Activated CD8-positive, alpha-beta memory T cell treated with anti-CD3 and anti-CD28 coated beads, Interleukin-2, amount 50 U/mL, for 1 hour (primary cell): ENCODE data around the gene ARHGEF16.
A peak's percentile ranks its signal among the peaks of the same experiment; 100 is the strongest.

Experiments used
- DNase-seq: peaks from one replicate; pipeline ENCODE4 v3.0.0-alpha.2; 2020; ENCODE audit errors: extremely low read depth

ARHGEF16 gene

GRCh38 chr1:3438661-3439180 lies 15.7 kb upstream of the ARHGEF16 start:
- no peak for DNase-seq

GRCh38 chr1:3439346-3440299 lies 14.8 kb upstream of the ARHGEF16 start:
- DNase-seq = no peak

- no peak for DNase-seq
Observed at GRCh38 chr1:3440300-3440681, 14.2 kb upstream of the ARHGEF16 start.

GRCh38 chr1:3440711-3441409 lies 13.6 kb upstream of the ARHGEF16 start:
- no peak for DNase-seq

GRCh38 chr1:3441410-3441847 lies 13.0 kb upstream of the ARHGEF16 start:
- DNase-seq = no peak

GRCh38 chr1:3441880-3442279 lies 12.6 kb upstream of the ARHGEF16 start:
- no peak for DNase-seq

GRCh38 chr1:3442331-3442730 lies 12.1 kb upstream of the ARHGEF16 start:
- no peak for DNase-seq

GRCh38 chr1:3442901-3443300 lies 11.6 kb upstream of the ARHGEF16 start:
- no peak for DNase-seq

GRCh38 chr1:3443807-3444206 lies 10.7 kb upstream of the ARHGEF16 start:
- no peak for DNase-seq

- DNase-seq = no peak
Observed at GRCh38 chr1:3444298-3444697, 10.2 kb upstream of the ARHGEF16 start.

GRCh38 chr1:3444736-3445135 lies 9.7 kb upstream of the ARHGEF16 start:
- no peak for DNase-seq

- DNase-seq = no peak
Observed at GRCh38 chr1:3450202-3450863, 4.1 kb upstream of the ARHGEF16 start.

GRCh38 chr1:3450983-3451382 lies 3.5 kb upstream of the ARHGEF16 start:
- no peak for DNase-seq

- no peak for DNase-seq
Observed at GRCh38 chr1:3451994-3452865, 2.2 kb upstream of the ARHGEF16 start.

- no peak for DNase-seq
Observed at GRCh38 chr1:3452866-3453175, 1.6 kb upstream of the ARHGEF16 start.

- DNase-seq = peak; percentile 24
Observed at GRCh38 chr1:3453203-3453761, 1.2 kb upstream of the ARHGEF16 start.

- no peak for DNase-seq
Observed at GRCh38 chr1:3454811-3455618, 550 bp downstream of the ARHGEF16 start.

- no peak for DNase-seq
Observed at GRCh38 chr1:3455670-3456448, 1.4 kb downstream of the ARHGEF16 start.

- DNase-seq = no peak
Observed at GRCh38 chr1:3456449-3456963, 2.0 kb downstream of the ARHGEF16 start.
